ENCODE measurements around the gene IGFBP7.

The IGFBP7 gene

GRCh38 chr4:57122959-57123358 is 12.8 kb upstream of the IGFBP7 start:
- no peak for TF ChIP-seq JUND (IDR thresholded peaks at IDR 0.05; ENCODE audit: low read depth)
- no peak for DNase-seq (ENCODE audit: low read depth in 1 of 2, low spot score in 1 of 2)
- in situ Hi-C loops (cut with HindIII; ENCODE audit: low pct_unique_long_range_greater_than_20kb, low sequenced_read_pairs), result no loop called here

GRCh38 chr4:57119054-57119651 is 9.0 kb upstream of the IGFBP7 start:
- peak in 1 of 2 experiments; percentile 19 for DNase-seq (ENCODE audit: low read depth in 1 of 2, low spot score in 1 of 2)

GRCh38 chr4:57117491-57117890 is 7.3 kb upstream of the IGFBP7 start:
- no peak for DNase-seq (ENCODE audit: low read depth in 1 of 2, low spot score in 1 of 2)
- in situ Hi-C loops (cut with HindIII; ENCODE audit: low pct_unique_long_range_greater_than_20kb, low sequenced_read_pairs), result no loop called here
- TF ChIP-seq JUND (IDR thresholded peaks at IDR 0.05; ENCODE audit: low read depth), result no peak

More at GRCh38 chr4:57119054-57119651, 9.0 kb upstream of the IGFBP7 start:
- in situ Hi-C loops (cut with HindIII; ENCODE audit: low pct_unique_long_range_greater_than_20kb, low sequenced_read_pairs), result no loop called here
- no peak for TF ChIP-seq JUND (IDR thresholded peaks at IDR 0.05; ENCODE audit: low read depth)

- TF ChIP-seq JUND (IDR thresholded peaks at IDR 0.05; ENCODE audit: low read depth), result no peak
- in situ Hi-C loops (cut with HindIII; ENCODE audit: low pct_unique_long_range_greater_than_20kb, low sequenced_read_pairs), result no loop called here
- no peak for DNase-seq (ENCODE audit: low read depth in 1 of 2, low spot score in 1 of 2)
Measured at GRCh38 chr4:57116245-57116644, 6.1 kb upstream of the IGFBP7 start.

GRCh38 chr4:57114973-57115372 is 4.8 kb upstream of the IGFBP7 start:
- no peak for DNase-seq (ENCODE audit: low read depth in 1 of 2, low spot score in 1 of 2)
- in situ Hi-C loops (cut with HindIII; ENCODE audit: low pct_unique_long_range_greater_than_20kb, low sequenced_read_pairs), result no loop called here
- no peak for TF ChIP-seq JUND (IDR thresholded peaks at IDR 0.05; ENCODE audit: low read depth)

- DNase-seq (ENCODE audit: low read depth in 1 of 2, low spot score in 1 of 2), result no peak
- in situ Hi-C loops (cut with HindIII; ENCODE audit: low pct_unique_long_range_greater_than_20kb, low sequenced_read_pairs), result no loop called here
- no peak for TF ChIP-seq JUND (IDR thresholded peaks at IDR 0.05; ENCODE audit: low read depth)
Measured at GRCh38 chr4:57113870-57114269, 3.7 kb upstream of the IGFBP7 start.

GRCh38 chr4:57110640-57111511 is 691 bp upstream of the IGFBP7 start:
- no peak for TF ChIP-seq JUND (IDR thresholded peaks at IDR 0.05; ENCODE audit: low read depth)
- in situ Hi-C loops (cut with HindIII; ENCODE audit: low pct_unique_long_range_greater_than_20kb, low sequenced_read_pairs), result no loop called here
- peak in 1 of 2 experiments; percentile 18 for DNase-seq (ENCODE audit: low read depth in 1 of 2, low spot score in 1 of 2)

GRCh38 chr4:57109411-57109846 is 756 bp downstream of the IGFBP7 start:
- in situ Hi-C loops (cut with HindIII; ENCODE audit: low pct_unique_long_range_greater_than_20kb, low sequenced_read_pairs), result no loop called here
- no peak for DNase-seq (ENCODE audit: low read depth in 1 of 2, low spot score in 1 of 2)
- TF ChIP-seq JUND (IDR thresholded peaks at IDR 0.05; ENCODE audit: low read depth), result no peak

- in situ Hi-C loops (cut with HindIII; ENCODE audit: low pct_unique_long_range_greater_than_20kb, low sequenced_read_pairs), result no loop called here
- no peak for TF ChIP-seq JUND (IDR thresholded peaks at IDR 0.05; ENCODE audit: low read depth)
- DNase-seq (ENCODE audit: low read depth in 1 of 2, low spot score in 1 of 2), result no peak
Measured at GRCh38 chr4:57106181-57106580, 4.0 kb downstream of the IGFBP7 start.

GRCh38 chr4:57104706-57105560 is 5.3 kb downstream of the IGFBP7 start:
- DNase-seq (ENCODE audit: low read depth in 1 of 2, low spot score in 1 of 2), result no peak
- in situ Hi-C loops (cut with HindIII; ENCODE audit: low pct_unique_long_range_greater_than_20kb, low sequenced_read_pairs), result no loop called here
- TF ChIP-seq JUND (IDR thresholded peaks at IDR 0.05; ENCODE audit: low read depth), result no peak

GRCh38 chr4:57103051-57103450 is 7.1 kb downstream of the IGFBP7 start:
- no peak for DNase-seq (ENCODE audit: low read depth in 1 of 2, low spot score in 1 of 2)
- in situ Hi-C loops (cut with HindIII; ENCODE audit: low pct_unique_long_range_greater_than_20kb, low sequenced_read_pairs), result no loop called here
- no peak for TF ChIP-seq JUND (IDR thresholded peaks at IDR 0.05; ENCODE audit: low read depth)

- no peak for TF ChIP-seq JUND (IDR thresholded peaks at IDR 0.05; ENCODE audit: low read depth)
- in situ Hi-C loops (cut with HindIII; ENCODE audit: low pct_unique_long_range_greater_than_20kb, low sequenced_read_pairs), result no loop called here
- peak in 1 of 2 experiments; percentile 6 for DNase-seq (ENCODE audit: low read depth in 1 of 2, low spot score in 1 of 2)
Measured at GRCh38 chr4:57102050-57102624, 8.0 kb downstream of the IGFBP7 start.

Measured in T47D (cell line).